Body of pancreas (tissue), 4 donors: Measurements from ENCODE around the gene ARHGEF3. TPM values are rescaled to one million over a fixed set of nuclear protein-coding genes. Genes with fewer than 3 reads are reported as not detected.

Experiments
- ATAC-seq: fragments of 150-250 bp; one replicate; pipeline ENCODE4 v1.9.1; 2016
- DNase-seq, 4 donors: peaks; one replicate each; pipeline ENCODE4 v3.0.0-alpha.2; 2019
- H3K27ac ChIP-seq, 4 donors: fragments of 200-600 bp; sonication (generic); 1 replicate in 3 of 4; 2 replicates in 1 of 4; pipeline versions ENCODE4 v1.5.1 to v1.6.1; 2016 to 2019; ENCODE audit warnings: mild to moderate bottlenecking in 1 of 4, mixed read lengths in 1 of 4, moderate library complexity in 1 of 4
- H3K27me3 ChIP-seq, 2 donors: fragments of 200-600 bp; sonication (generic); one replicate each; pipeline ENCODE4 v1.6.0; 2016; ENCODE audit warnings: mild to moderate bottlenecking in 1 of 2
- H3K36me3 ChIP-seq, 2 donors: fragments of 200-600 bp; sonication (generic); replicated peaks in 1 of 2; 2 replicates each; pipeline ENCODE4 v1.5.1; 2016; ENCODE audit warnings: low read depth in 2 of 2; ENCODE audit not compliant: insufficient read depth in 1 of 2
- H3K4me1 ChIP-seq: fragments of 200-600 bp; sonication (generic); one replicate; pipeline ENCODE4 v1.6.0; 2016
- H3K4me3 ChIP-seq, 2 donors: fragments of 200-600 bp; sonication (generic); 1 replicate in 1 of 2; 2 replicates in 1 of 2; pipeline ENCODE4 v1.5.1; 2016 to 2019
- H3K9me3 ChIP-seq, 3 donors: fragments of 200-600 bp; sonication (generic); 1 replicate in 2 of 3; 2 replicates in 1 of 3; pipeline ENCODE4 v1.5.1; 2016
- CTCF ChIP-seq, 7 experiments: fragments of 450-650 bp in 4 of 7; fragments of 200-600 bp in 3 of 7; sonication (generic) in 3 of 7; IDR thresholded peaks; one replicate each; pipeline ENCODE4 v1.5.1; 2016 to 2019; ENCODE audit warnings: antibody characterized with exemption in 7 of 7
- POLR2A ChIP-seq, 3 donors: fragments of 450-650 bp; IDR thresholded peaks; one replicate each; pipeline ENCODE4 v1.6.1; 2016; ENCODE audit warnings: antibody characterized with exemption in 3 of 3, mild to moderate bottlenecking in 2 of 3
- WGBS, 2 donors: methylation state at CpG; one replicate each; pipeline ENCODE4 v1.1.5; 2017; 5-methylcytosine and 5-hydroxymethylcytosine counted together
- intact Hi-C: fragments of 100-400 bp; cut with DNase I; formaldehyde crosslinking; loops from one replicate; pipeline ENCODE4 v1.15.1; 2023
- total RNA-seq, 2 donors: library from RNA; depleted of rRNA; stranded (reverse); fragments of >200 nt; gene quantifications; one replicate each; pipeline ENCODE4 v1.1.0, GENCODE V29; 2016

Gene ARHGEF3
- total RNA-seq, 2 donors from 2014 or later = 27.4 to 38.7 TPM

GRCh38 chr3:56772952-56773938, 28.5 kb downstream of the ARHGEF3 start:
- Histone ChIP-seq H3K36me3 (peaks cover 0 to 3% of the 10 kb centered on the region in 2 donors), H3K4me1 (peaks cover 63% of the 10 kb centered on the region), H3K27me3 (no peaks in the 10 kb centered on the region), H3K27ac (no peak overlapping the region), H3K9me3 (no peaks in the 10 kb centered on the region), H3K4me3 (no peak overlapping the region)
- no peak for TF ChIP-seq POLR2A (IDR thresholded peaks at IDR 0.05)
- no peak for TF ChIP-seq CTCF (IDR thresholded peaks at IDR 0.05)
- ATAC-seq (no peak), DNase-seq (no peak)
- WGBS, 2 donors = 72 to 77% methylated on average over 16 of the region's 16 CpGs
- intact Hi-C loops = no loop called here

GRCh38 chr3:56771376-56771775, 30.4 kb downstream of the ARHGEF3 start:
- no peak overlapping the region for H3K27ac ChIP-seq
- no peaks in the 10 kb centered on the region for H3K27me3 ChIP-seq
- DNase-seq (no peak), ATAC-seq (no peak)
- H3K9me3 ChIP-seq = no peaks in the 10 kb centered on the region
- H3K4me1 ChIP-seq = peaks cover 44% of the 10 kb centered on the region
- H3K36me3 ChIP-seq = peaks cover 0 to 3% of the 10 kb centered on the region in 2 donors
- TF ChIP-seq CTCF (IDR thresholded peaks at IDR 0.05) (no peak), POLR2A (IDR thresholded peaks at IDR 0.05) (no peak)
- intact Hi-C loops = no loop called here
- no peak overlapping the region for H3K4me3 ChIP-seq

GRCh38 chr3:56769116-56769707, 32.5 kb downstream of the ARHGEF3 start:
- Histone ChIP-seq H3K4me1 (peaks cover 43% of the 10 kb centered on the region), H3K27ac (peak overlapping the region in 1 of 4 donors; percentile 59), H3K4me3 (no peak overlapping the region), H3K36me3 (peaks cover 0 to 3% of the 10 kb centered on the region in 2 donors), H3K9me3 (no peaks in the 10 kb centered on the region), H3K27me3 (no peaks in the 10 kb centered on the region)
- WGBS, 2 donors = 66 to 67% methylated on average over 5 to 7 of the region's 7 CpGs
- ATAC-seq (peak; percentile 41), DNase-seq (no peak)
- intact Hi-C loops = no loop called here
- TF ChIP-seq POLR2A (IDR thresholded peaks at IDR 0.05) (no peak), CTCF (IDR thresholded peaks at IDR 0.05) (no peak)

GRCh38 chr3:56764904-56765547, 36.7 kb downstream of the ARHGEF3 start:
- peaks cover 52% of the 10 kb centered on the region for H3K4me1 ChIP-seq
- ATAC-seq (no peak), DNase-seq (no peak)
- no peaks in the 10 kb centered on the region for H3K36me3 ChIP-seq
- intact Hi-C loops = no loop called here
- no peak overlapping the region for H3K4me3 ChIP-seq
- WGBS, 2 donors = 75 to 79% methylated on average over 6 of the region's 6 CpGs
- H3K9me3 ChIP-seq = no peaks in the 10 kb centered on the region
- TF ChIP-seq POLR2A (IDR thresholded peaks at IDR 0.05) (no peak), CTCF (IDR thresholded peaks at IDR 0.05) (no peak)
- H3K27ac ChIP-seq = peak overlapping the region in 1 of 4 donors; percentile 20
- no peaks in the 10 kb centered on the region for H3K27me3 ChIP-seq
